Right lobe of liver (tissue), 6 donors: ENCODE results near the gene C6orf52. TPM values are rescaled to one million over a fixed set of nuclear protein-coding genes. Genes with fewer than 3 reads are reported as not detected.
"Not testable (repeated sequence)": the region's sequence is repeated elsewhere in the genome, so short reads cannot be mapped to it uniquely, and the experiment has no call there.

Source experiments
- ATAC-seq, 4 donors: fragments of 200-7000 bp; cut with Tn5 transposase; one replicate each; pipeline ENCODE4 v1.9.1; 2020; ENCODE audit warnings: mild to moderate bottlenecking in 4 of 4, moderate library complexity in 4 of 4
- DNase-seq, 3 donors: peaks; one replicate each; pipeline ENCODE4 v3.0.0-alpha.2; 2020
- H3K27ac ChIP-seq, 3 donors: fragments of 200-600 bp; one replicate each; pipeline ENCODE4 v1.8.0; 2022
- H3K27me3 ChIP-seq, 2 donors: fragments of 200-600 bp; one replicate each; pipeline ENCODE4 v1.8.0; 2022
- H3K36me3 ChIP-seq, 4 donors: fragments of 200-600 bp; sonication (generic) in 1 of 4; one replicate each; pipeline versions ENCODE4 v1.5.1 to v1.8.0; 2017 to 2022; ENCODE audit warnings: control low read depth in 1 of 4
- H3K4me1 ChIP-seq, 4 donors: fragments of 200-600 bp; sonication (generic) in 1 of 4; one replicate each; pipeline versions ENCODE4 v1.5.1 to v1.8.0; 2017 to 2022; ENCODE audit warnings: control low read depth in 1 of 4
- H3K4me3 ChIP-seq, 3 donors: fragments of 200-600 bp; one replicate each; pipeline ENCODE4 v1.8.0; 2022
- H3K9me3 ChIP-seq, 4 donors: fragments of 200-600 bp; sonication (generic) in 1 of 4; one replicate each; pipeline versions ENCODE4 v1.5.1 to v1.8.0; 2017 to 2022; ENCODE audit warnings: control low read depth in 1 of 4
- CTCF ChIP-seq, 4 donors: fragments of 200-600 bp in 3 of 4; fragments of 450-650 bp in 1 of 4; IDR thresholded peaks; one replicate each; pipeline versions ENCODE4 v1.5.1 to v1.8.0; 2016 to 2022; ENCODE audit warnings: antibody characterized with exemption in 4 of 4, mild to moderate bottlenecking in 2 of 4
- POLR2A ChIP-seq: fragments of 450-650 bp; IDR thresholded peaks from one replicate; pipeline ENCODE4 v1.6.1; 2017; ENCODE audit warnings: antibody characterized with exemption, mild to moderate bottlenecking
- WGBS: methylation state at CpG from one replicate; pipeline ENCODE4 v1.1.6; 2018; ENCODE audit warnings: low coverage, low lambda C conversion rate; ENCODE audit not compliant: insufficient coverage; ENCODE audit errors: missing lambda C conversion rate; 5-methylcytosine and 5-hydroxymethylcytosine counted together
- intact Hi-C, 2 donors: fragments of 100-400 bp; cut with DNase I; formaldehyde crosslinking; loops; one replicate each; pipeline versions ENCODE4 v1.11.2 to v1.14.1; 2022
- total RNA-seq, 6 experiments: library from RNA; depleted of rRNA in 2 of 6; stranded (reverse); fragments of >200 nt in 2 of 6; fragmentation: NEBNext Ultra II Directional in 3 of 6; extraction: Animal tissue kit (Norgen Biotek cat#: 25700) in 3 of 6; gene quantifications; one replicate each; pipeline versions ENCODE4 v1.1.0 to v1.2.4, GENCODE V29; 2016 to 2023
- donor health status: DM: no; HTN: yes; CAD: no.
- donor health status: DM: no; HTN: no; CAD: no.
- donor health status: DM: no; HTN: no; CAD: no.
- donor health status: DM: no; HTN: yes; CAD: no.
- donor health status: DM: no; HTN: yes; CAD: no.

Gene C6orf52
- total RNA-seq, 6 experiments from 2014 or later: 0.75 to 1.2 TPM; not detected in 4

- ATAC-seq: no peak
Observed at GRCh38 chr6:10721850-10722569, 27.6 kb upstream of the C6orf52 start.

GRCh38 chr6:10720960-10721849 lies 26.8 kb upstream of the C6orf52 start:
- WGBS: 87% methylated on average over 14 of the region's 17 CpGs
- peak overlapping the region in 1 of 3 donors; percentile 70 for H3K27ac ChIP-seq

More at GRCh38 chr6:10721850-10722569, 27.6 kb upstream of the C6orf52 start:
- 87% methylated on average over 11 of the region's 11 CpGs for WGBS
- Histone ChIP-seq H3K4me3 (peak overlapping the region; percentile 70 to 76 (median 73)), H3K36me3 (peaks cover 0 to 2% (median 0%) of the 10 kb centered on the region in 4 donors), H3K4me1 (peaks cover 0 to 13% (median 0%) of the 10 kb centered on the region in 4 donors), H3K9me3 (no peaks in the 10 kb centered on the region), H3K27ac (peak overlapping the region; percentile 42 to 75 (median 62)), H3K27me3 (no peaks in the 10 kb centered on the region)
- DNase-seq: no peak
- no peak for TF ChIP-seq CTCF (IDR thresholded peaks at IDR 0.05)
- no peak for TF ChIP-seq POLR2A
- intact Hi-C loops: no loop called here

GRCh38 chr6:10720265-10720959 lies 26.0 kb upstream of the C6orf52 start:
- no CpG with 5 or more reads among the region's 49 CpGs for WGBS
- Histone ChIP-seq H3K36me3 (no peaks in the 10 kb centered on the region), H3K27ac (peak overlapping the region; percentile 9 to 70 (median 33)), H3K4me3 (peak overlapping the region; percentile 44 to 75 (median 47)), H3K27me3 (no peaks in the 10 kb centered on the region), H3K4me1 (peaks cover 0 to 13% (median 0%) of the 10 kb centered on the region in 4 donors), H3K9me3 (no peaks in the 10 kb centered on the region)
- ATAC-seq (peak in 1 of 4 donors; percentile 9), DNase-seq (peak; percentile 38 to 77 (median 57))
- peak; percentile 35 for TF ChIP-seq POLR2A
- TF ChIP-seq CTCF (IDR thresholded peaks at IDR 0.05): no peak
- intact Hi-C loops: no loop called here

More at GRCh38 chr6:10720960-10721849, 26.8 kb upstream of the C6orf52 start:
- H3K9me3 ChIP-seq, ATAC-seq, H3K27me3 ChIP-seq, H3K36me3 ChIP-seq, DNase-seq, intact Hi-C loops: not testable (repeated sequence)
- Histone ChIP-seq H3K4me3 (peak overlapping the region; percentile 44 to 75 (median 47)), H3K4me1 (peaks cover 0 to 13% (median 0%) of the 10 kb centered on the region in 4 donors)

GRCh38 chr6:10719964-10720264 lies 25.5 kb upstream of the C6orf52 start:
- intact Hi-C loops: no loop called here
- Histone ChIP-seq H3K36me3 (no peaks in the 10 kb centered on the region), H3K9me3 (no peaks in the 10 kb centered on the region), H3K4me1 (peaks cover 0 to 13% (median 0%) of the 10 kb centered on the region in 4 donors), H3K27ac (peak overlapping the region; percentile 9 to 70 (median 33)), H3K27me3 (no peaks in the 10 kb centered on the region), H3K4me3 (peak overlapping the region; percentile 44 to 75 (median 47))
- DNase-seq: peak; percentile 25 to 57 (median 53)
- WGBS: 73% methylated on average over 10 of the region's 21 CpGs
- TF ChIP-seq CTCF (IDR thresholded peaks at IDR 0.05) (no peak), POLR2A (no peak)
- ATAC-seq: no peak
